T-cell (primary cell): ENCODE results near the gene RAB33B. TPM values are rescaled to one million over a fixed set of nuclear protein-coding genes. Genes with fewer than 3 reads are reported as not detected.

Source experiments
- ATAC-seq, 4 experiments: fragments of 200-7000 bp in 3 of 4; fragments of 150-1000 bp in 1 of 4; cut with Tn5 transposase; replicated peaks in 1 of 4; 1 replicate in 3 of 4; 2 replicates in 1 of 4; pipeline ENCODE4 v1.10.0; 2021; ENCODE audit warnings: moderate library complexity in 3 of 4, mild to moderate bottlenecking in 2 of 4, moderate number of reproducible peaks in 1 of 4
- CTCF ChIA-PET, 2 donors: fragments of 300-600 bp; sonication (Branson Sonifier 250); formaldehyde crosslinking; loops; one replicate each; lab custom pipeline; 2022; ENCODE audit warnings: antibody characterized with exemption in 2 of 2; lab: Charles Lee
- POLR2A ChIA-PET, 2 donors: fragments of 300-600 bp; sonication (Branson Sonifier 250); formaldehyde crosslinking; loops; one replicate each; lab custom pipeline; 2022; ENCODE audit warnings: antibody characterized with exemption in 2 of 2; lab: Charles Lee
- DNase-seq, 35 experiments: peaks; one replicate each; pipeline versions ENCODE4 v3.0.0 to v3.0.0-alpha.2; 2013 to 2023
- H3K27ac ChIP-seq: one replicate; pipeline ENCODE4 v1.5.1; 2013; ENCODE audit warnings: low read length
- H3K27me3 ChIP-seq, 2 experiments: replicated peaks in 1 of 2; 1 replicate in 1 of 2; 2 replicates in 1 of 2; pipeline versions ENCODE4 v1.6.1 to v1.7.0; 2013; ENCODE audit warnings: low read length in 1 of 2, mixed read lengths in 1 of 2; ENCODE audit not compliant: control insufficient read depth in 2 of 2, insufficient read depth in 2 of 2; ENCODE audit errors: extremely low read depth in 1 of 2
- H3K36me3 ChIP-seq, 2 donors: 1 replicate in 1 of 2; 2 replicates in 1 of 2; pipeline versions ENCODE4 v1.6.1 to v1.7.0; 2013; ENCODE audit warnings: low read length in 1 of 2; ENCODE audit not compliant: control insufficient read depth in 2 of 2, insufficient read depth in 1 of 2; ENCODE audit errors: extremely low read depth in 1 of 2
- H3K4me1 ChIP-seq, 2 experiments: 1 replicate in 1 of 2; 2 replicates in 1 of 2; pipeline versions ENCODE4 v1.6.1 to v1.7.0; 2013; ENCODE audit warnings: low read length in 2 of 2, mixed read lengths in 1 of 2; ENCODE audit not compliant: insufficient read depth in 2 of 2, control insufficient read depth in 1 of 2; ENCODE audit errors: extremely low read depth in 1 of 2
- H3K4me3 ChIP-seq, 2 donors: 1 replicate in 1 of 2; 2 replicates in 1 of 2; pipeline versions ENCODE4 v1.5.1 to v1.7.0; 2013; ENCODE audit warnings: mild to moderate bottlenecking in 2 of 2, low read length in 1 of 2, moderate library complexity in 1 of 2; ENCODE audit not compliant: control insufficient read depth in 1 of 2; ENCODE audit errors: extremely low read depth in 1 of 2
- H3K9me3 ChIP-seq: 2 replicates; pipeline ENCODE4 v1.7.0; 2013
- H3K27ac Mint-ChIP-seq, 2 donors: one replicate each; pipeline ENCODE4 v1.8.0; 2020 to 2021; ENCODE audit warnings: mild to moderate bottlenecking in 2 of 2, mixed read lengths in 2 of 2
- H3K27me3 Mint-ChIP-seq, 2 donors: one replicate each; pipeline ENCODE4 v1.8.0; 2021 to 2022; ENCODE audit warnings: mixed read lengths in 2 of 2
- H3K36me3 Mint-ChIP-seq: one replicate; pipeline ENCODE4 v1.8.0; 2021; ENCODE audit warnings: mixed read lengths
- H3K4me1 Mint-ChIP-seq, 3 donors: one replicate each; pipeline ENCODE4 v1.8.0; 2020 to 2022; ENCODE audit warnings: mixed read lengths in 3 of 3, mild to moderate bottlenecking in 1 of 3
- H3K4me3 Mint-ChIP-seq, 3 donors: one replicate each; pipeline ENCODE4 v1.8.0; 2020 to 2022; ENCODE audit warnings: mild to moderate bottlenecking in 3 of 3, mixed read lengths in 3 of 3, moderate library complexity in 3 of 3
- H3K9me3 Mint-ChIP-seq, 3 donors: one replicate each; pipeline ENCODE4 v1.8.0; 2020 to 2022; ENCODE audit warnings: mixed read lengths in 3 of 3
- WGBS: methylation state at CpG from one replicate; pipeline ENCODE4 v1.1.5; 2013; ENCODE audit warnings: missing lambda C conversion rate; ENCODE audit not compliant: insufficient coverage; 5-methylcytosine and 5-hydroxymethylcytosine counted together
- total RNA-seq, 35 experiments: library from RNA in 6 of 35; stranded (reverse) in 6 of 35; fragments of 120-200 nt in 1 of 35; gene quantifications; one replicate each; pipeline versions ENCODE4 v1.2.1 to v1.2.4 and lab custom pipeline; 2013 to 2026

The RAB33B gene
- total RNA-seq, 5 donors from 2014 or later (not counting 1 experiment from before 2014, with no cell fraction given): 11.9 to 17.9 (median 12.8) TPM

- no peaks in the 10 kb centered on the region for H3K27me3 ChIP-seq
- DNase-seq: peak in 1 of 35 experiments; percentile 11
- ChIA-PET CTCF (no interaction called here), POLR2A (no interaction called here)
- no peaks in the 10 kb centered on the region for H3K4me1 Mint-ChIP-seq
- H3K4me1 ChIP-seq: no peaks in the 10 kb centered on the region
- peaks cover 0 to 9% of the 10 kb centered on the region in 2 donors for H3K36me3 ChIP-seq
- no peaks in the 10 kb centered on the region for H3K9me3 Mint-ChIP-seq
- no peaks in the 10 kb centered on the region for H3K9me3 ChIP-seq
- H3K27me3 Mint-ChIP-seq: no peaks in the 10 kb centered on the region
- no peak for ATAC-seq
- H3K27ac Mint-ChIP-seq: no peak overlapping the region
- WGBS: 83% methylated on average over 10 of the region's 10 CpGs
- H3K4me3 ChIP-seq: no peak overlapping the region
- H3K27ac ChIP-seq: no peak overlapping the region
- peaks cover 32% of the 10 kb centered on the region for H3K36me3 Mint-ChIP-seq
- no peak overlapping the region for H3K4me3 Mint-ChIP-seq
These were observed 57.4 kb downstream of the RAB33B start for GRCh38 chr4:139511320-139511719.

DNA sequence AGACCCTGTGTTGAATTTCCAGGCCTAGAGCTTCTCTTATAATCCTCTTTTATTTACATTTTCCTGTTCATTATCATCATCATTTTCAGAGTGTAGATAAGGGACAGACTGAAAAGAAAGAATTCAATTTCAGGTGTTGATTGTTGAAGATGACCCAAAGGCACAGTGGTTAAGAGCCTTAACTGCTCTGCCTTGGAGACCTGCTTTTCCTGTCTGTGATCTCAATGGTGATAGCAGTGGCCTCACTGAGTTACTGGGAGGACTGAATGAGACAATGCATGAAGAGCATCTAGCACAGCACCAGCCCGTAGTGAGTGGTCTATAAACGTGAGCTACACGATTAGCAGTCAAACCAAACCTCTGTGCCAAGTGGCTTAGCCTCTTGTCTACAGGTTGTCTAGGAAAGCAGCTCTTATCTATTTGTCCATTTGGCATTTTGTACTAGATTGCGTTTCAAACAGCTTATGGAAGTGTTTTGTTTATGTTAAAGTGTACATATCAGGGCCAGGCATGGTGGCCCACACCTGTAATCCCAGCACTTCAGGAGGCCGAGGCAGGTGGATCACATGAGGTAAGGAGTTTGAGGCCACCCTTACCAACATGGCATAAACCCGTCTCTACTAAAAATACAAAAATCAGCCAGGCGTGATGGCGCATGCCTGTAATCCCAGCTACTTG is 60.6 kb downstream of the RAB33B start:
- no peak for ATAC-seq
- Histone ChIP-seq H3K27ac (no peak overlapping the region), H3K4me3 (no peak overlapping the region), H3K4me1 (no peaks in the 10 kb centered on the region), H3K9me3 (no peaks in the 10 kb centered on the region), H3K27me3 (no peaks in the 10 kb centered on the region), H3K36me3 (peaks cover 0 to 6% of the 10 kb centered on the region in 2 donors)
- Mint-ChIP-seq H3K4me3 (no peak overlapping the region), H3K4me1 (no peaks in the 10 kb centered on the region), H3K9me3 (no peaks in the 10 kb centered on the region), H3K27ac (no peak overlapping the region), H3K36me3 (peaks cover 40% of the 10 kb centered on the region), H3K27me3 (no peaks in the 10 kb centered on the region)
- CTCF ChIA-PET: no interaction called here
- WGBS: 95% methylated on average over 3 of the region's 8 CpGs
- POLR2A ChIA-PET: no interaction called here
- no peak for DNase-seq

GRCh38 chr4:139515531-139515958 is 61.6 kb downstream of the RAB33B start:
- H3K27ac Mint-ChIP-seq: no peak overlapping the region
- no peaks in the 10 kb centered on the region for H3K9me3 Mint-ChIP-seq
- no peaks in the 10 kb centered on the region for H3K27me3 Mint-ChIP-seq
- 89% methylated on average over 3 of the region's 4 CpGs for WGBS
- peaks cover 43% of the 10 kb centered on the region for H3K36me3 Mint-ChIP-seq
- H3K27ac ChIP-seq: no peak overlapping the region
- no peak for DNase-seq
- peaks cover 0 to 6% of the 10 kb centered on the region in 2 donors for H3K36me3 ChIP-seq
- ChIA-PET POLR2A (interaction anchor here in 1 of 2 donors (0.6 kb wide), 1 partner anchor 72 kb away, joined by 3 read pairs; no protein-coding TSS in a partner anchor), CTCF (interaction anchor here in 1 of 2 donors (1.1 to 1.2 kb wide), 2 partner anchors 52 to 62 kb away, joined by 3 read pairs; no protein-coding TSS in a partner anchor)
- H3K4me3 ChIP-seq: no peak overlapping the region
- no peaks in the 10 kb centered on the region for H3K4me1 ChIP-seq
- no peaks in the 10 kb centered on the region for H3K4me1 Mint-ChIP-seq
- no peak for ATAC-seq
- H3K9me3 ChIP-seq: no peaks in the 10 kb centered on the region
- no peak overlapping the region for H3K4me3 Mint-ChIP-seq
- no peaks in the 10 kb centered on the region for H3K27me3 ChIP-seq

DNA sequence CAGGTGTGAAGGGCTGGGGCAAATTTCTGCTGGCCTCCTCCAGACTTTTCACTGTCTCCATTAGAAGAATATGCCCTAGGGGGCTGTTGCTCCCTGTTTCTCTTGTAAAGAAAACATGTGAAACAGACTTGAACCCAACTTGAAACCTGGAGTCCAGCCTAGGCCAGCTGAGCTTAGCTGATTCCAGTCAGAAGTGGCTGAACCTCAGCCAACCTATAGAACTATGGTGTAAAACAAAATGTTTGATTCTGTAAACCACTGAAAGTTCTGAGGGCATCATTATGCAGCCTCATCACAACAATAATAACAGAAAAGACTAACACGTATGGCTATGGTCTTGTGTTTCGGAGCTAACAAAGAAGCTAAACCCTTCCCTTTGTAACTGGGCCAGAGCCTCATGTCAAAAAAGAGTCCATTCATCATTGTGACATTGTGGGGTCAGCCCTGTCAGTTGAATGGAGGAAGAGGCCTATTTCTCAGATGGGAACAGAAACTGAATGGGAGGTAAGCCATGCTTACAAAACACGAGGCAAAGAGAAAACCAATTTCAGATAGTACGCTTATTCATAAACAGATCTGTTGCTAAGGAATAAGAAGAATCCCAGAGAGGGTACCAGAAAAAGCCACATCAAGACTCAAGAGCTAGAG is 68.0 kb downstream of the RAB33B start:
- POLR2A ChIA-PET: no interaction called here
- Mint-ChIP-seq H3K36me3 (peaks cover 43% of the 10 kb centered on the region), H3K4me1 (peaks cover 6 to 16% (median 14%) of the 10 kb centered on the region in 3 donors), H3K4me3 (no peak overlapping the region), H3K27ac (no peak overlapping the region), H3K27me3 (no peaks in the 10 kb centered on the region), H3K9me3 (no peaks in the 10 kb centered on the region)
- WGBS: 94% methylated on average over 2 of the region's 4 CpGs
- DNase-seq: no peak
- Histone ChIP-seq H3K27ac (no peak overlapping the region), H3K36me3 (peaks cover 0 to 2% of the 10 kb centered on the region in 2 donors), H3K9me3 (no peaks in the 10 kb centered on the region), H3K27me3 (no peaks in the 10 kb centered on the region), H3K4me3 (no peak overlapping the region), H3K4me1 (peaks cover 2 to 17% of the 10 kb centered on the region in 2 experiments)
- CTCF ChIA-PET: interaction anchor here (0.6 to 1.1 kb wide), 4 partner anchors 9 to 1076 kb away, joined by 4 to 10 read pairs (median 5); no protein-coding TSS in a partner anchor
- ATAC-seq: no peak

DNA sequence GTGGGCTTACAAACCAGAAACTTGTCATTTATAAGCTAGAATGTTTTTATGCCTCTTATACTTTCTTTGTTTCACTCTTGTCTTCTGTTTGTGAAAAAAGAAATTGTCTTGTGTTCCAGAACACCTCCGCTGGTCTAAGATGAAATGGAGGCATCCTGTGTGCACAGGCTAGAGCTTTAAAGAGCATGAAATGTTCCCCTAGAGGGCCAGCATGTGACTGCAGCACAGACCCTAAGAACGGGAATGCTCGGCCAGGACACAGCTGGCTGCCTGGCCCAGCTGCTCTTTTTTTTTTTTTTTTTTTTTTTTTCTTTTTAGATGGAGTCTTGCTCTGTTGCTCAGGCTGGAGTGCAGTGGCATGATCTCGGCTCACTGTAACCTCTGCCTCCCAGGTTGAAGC is 68.5 kb downstream of the RAB33B start:
- H3K4me1 ChIP-seq: peaks cover 2 to 17% of the 10 kb centered on the region in 2 experiments
- ChIA-PET CTCF (interaction anchor here (0.5 to 1.1 kb wide), 6 partner anchors 8 to 1075 kb away, joined by 3 to 10 read pairs (median 4); no protein-coding TSS in a partner anchor), POLR2A (interaction anchor here (0.5 to 0.6 kb wide), 2 partner anchors 15 to 372 kb away, joined by 3 to 4 read pairs; no protein-coding TSS in a partner anchor)
- no peaks in the 10 kb centered on the region for H3K27me3 Mint-ChIP-seq
- no peak overlapping the region for H3K4me3 ChIP-seq
- peaks cover 43% of the 10 kb centered on the region for H3K36me3 Mint-ChIP-seq
- H3K9me3 ChIP-seq: no peaks in the 10 kb centered on the region
- peaks cover 0 to 5% of the 10 kb centered on the region in 2 donors for H3K36me3 ChIP-seq
- 100% methylated on average over 1 of the region's 4 CpGs for WGBS
- no peak overlapping the region for H3K27ac ChIP-seq
- no peak for DNase-seq
- no peak overlapping the region for H3K4me3 Mint-ChIP-seq
- ATAC-seq: no peak
- H3K4me1 Mint-ChIP-seq: peaks cover 6 to 16% (median 14%) of the 10 kb centered on the region in 3 donors
- H3K9me3 Mint-ChIP-seq: no peaks in the 10 kb centered on the region
- H3K27me3 ChIP-seq: no peaks in the 10 kb centered on the region
- no peak overlapping the region for H3K27ac Mint-ChIP-seq

DNA sequence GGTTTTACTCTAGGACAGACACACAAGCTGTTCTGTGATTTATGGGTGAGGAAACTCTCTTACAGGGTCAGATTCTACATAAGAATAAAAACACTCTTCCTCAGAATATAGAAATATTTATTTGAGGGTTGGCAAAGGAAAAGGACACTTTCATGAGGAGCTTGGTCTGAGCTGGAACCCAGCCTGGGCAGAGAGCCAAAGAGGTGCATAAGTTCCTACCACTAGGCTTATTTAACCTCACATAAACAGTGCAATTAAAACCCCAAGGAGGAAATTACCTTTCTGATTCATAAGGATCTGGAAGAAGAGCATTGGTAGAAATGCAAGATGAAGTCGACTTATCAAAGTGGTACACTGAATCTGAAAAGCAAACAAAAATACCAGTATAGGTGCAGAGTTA is 69.2 kb downstream of the RAB33B start:
- Mint-ChIP-seq H3K9me3 (no peaks in the 10 kb centered on the region), H3K4me1 (peaks cover 6 to 16% (median 14%) of the 10 kb centered on the region in 3 donors), H3K4me3 (no peak overlapping the region), H3K36me3 (peaks cover 39% of the 10 kb centered on the region), H3K27ac (no peak overlapping the region), H3K27me3 (no peaks in the 10 kb centered on the region)
- no peak for DNase-seq
- no peaks in the 10 kb centered on the region for H3K27me3 ChIP-seq
- WGBS: no CpG with 5 or more reads among the region's 1 CpG
- H3K36me3 ChIP-seq: peaks cover 0 to 5% of the 10 kb centered on the region in 2 donors
- no peaks in the 10 kb centered on the region for H3K9me3 ChIP-seq
- POLR2A ChIA-PET: interaction anchor here in 1 of 2 donors (0.5 kb wide), 1 partner anchor 15 kb away, joined by 4 read pairs; no protein-coding TSS in a partner anchor
- CTCF ChIA-PET: interaction anchor here (0.5 to 1.0 kb wide), 3 partner anchors 20 to 22 kb away, joined by 3 to 4 read pairs (median 4); no protein-coding TSS in a partner anchor
- H3K4me3 ChIP-seq: no peak overlapping the region
- peaks cover 2 to 17% of the 10 kb centered on the region in 2 experiments for H3K4me1 ChIP-seq
- no peak for ATAC-seq
- no peak overlapping the region for H3K27ac ChIP-seq
